HepG2 (cell line): ENCODE data around the gene RERE. TPM values are rescaled to one million over a fixed set of nuclear protein-coding genes. Genes with fewer than 3 reads are reported as not detected.

Experiments used
- ATAC-seq: fragments of 200-7000 bp; cut with Tn5 transposase; 3 replicates; pipeline ENCODE4 v1.9.1; 2020; ENCODE audit warnings: mild to moderate bottlenecking, moderate library complexity
- BruUV-seq: library from RNA; stranded (reverse); fragments of 400-500 nt; replicated peaks from 2 replicates; lab custom pipeline; 2021; lab: Mats Ljungman, UMichigan
- CTCF ChIA-PET: fragments of 300-600 bp; formaldehyde crosslinking; extraction: SDS; loops from one replicate; lab custom pipeline; 2021; ENCODE audit warnings: low total read pairs, inconsistent platforms, low intra/inter-chr PET ratio; lab: Yijun Ruan, JAX
- POLR2A ChIA-PET: fragments of 350-600 bp; sonication (Branson Sonifier 250); formaldehyde crosslinking; loops from one replicate; lab custom pipeline; 2020; ENCODE audit warnings: antibody characterized with exemption, inconsistent platforms; lab: Yijun Ruan, JAX
- DNase-seq: peaks from one replicate; pipeline ENCODE4 v3.0.0-alpha.2; 2015; ENCODE audit warnings: low spot score
- FAIRE-seq: peaks from 3 replicates; lab custom pipeline; 2011; peaks lifted over from hg19 to GRCh38; lab: Jason Lieb, UNC
- H2AFZ ChIP-seq: one replicate; pipeline ENCODE4 v1.6.1; 2011; ENCODE audit warnings: low read length, inconsistent platforms
- H3K27ac ChIP-seq: fragments of 300-600 bp; 3 replicates; pipeline ENCODE4 v1.8.0; 2011; ENCODE audit warnings: mixed run types, mild to moderate bottlenecking, mixed read lengths, low read length, inconsistent platforms; ENCODE audit not compliant: insufficient read depth; ENCODE audit errors: extremely low read length
- H3K27me3 ChIP-seq, 2 experiments: fragments of 200-600 bp in 1 of 2; 2 replicates in 1 of 2; 3 replicates in 1 of 2; pipeline versions ENCODE4 v1.6.0 to v1.8.0; 2011; ENCODE audit warnings: low read length in 2 of 2, mild to moderate bottlenecking in 2 of 2, moderate library complexity in 2 of 2, inconsistent platforms in 1 of 2; ENCODE audit not compliant: insufficient read depth in 2 of 2, control insufficient read depth in 1 of 2
- H3K36me3 ChIP-seq, 2 experiments: fragments of 200-600 bp in 1 of 2; replicated peaks in 1 of 2; 2 replicates in 1 of 2; 3 replicates in 1 of 2; pipeline versions ENCODE4 v1.5.1 to v1.8.0; 2011; ENCODE audit warnings: low read length in 2 of 2, inconsistent platforms in 1 of 2; ENCODE audit not compliant: insufficient read depth in 2 of 2, control insufficient read depth in 1 of 2
- H3K4me1 ChIP-seq: 2 replicates; pipeline ENCODE4 v1.5.1; 2012; ENCODE audit warnings: low read length, inconsistent platforms; ENCODE audit not compliant: insufficient read depth
- H3K4me2 ChIP-seq: 2 replicates; pipeline ENCODE4 v1.6.0; 2011; ENCODE audit warnings: low read depth, low read length, inconsistent platforms
- H3K4me3 ChIP-seq, 3 experiments: fragments of 200-600 bp in 1 of 3; sonication (generic), shearing (Covaris generic) in 1 of 3; replicated peaks in 1 of 3; 2 replicates each; pipeline ENCODE4 v1.5.1; 2011 to 2016; ENCODE audit warnings: low read length in 3 of 3, inconsistent platforms in 2 of 3, low read depth in 2 of 3, mild to moderate bottlenecking in 2 of 3, control low read depth in 1 of 3, mixed read lengths in 1 of 3; ENCODE audit not compliant: insufficient read depth in 1 of 3
- H3K79me2 ChIP-seq: one replicate; pipeline ENCODE4 v1.6.1; 2011; ENCODE audit warnings: low read length, inconsistent platforms; ENCODE audit not compliant: insufficient read depth
- H3K9ac ChIP-seq: 2 replicates; pipeline ENCODE4 v1.6.0; 2011; ENCODE audit warnings: mild to moderate bottlenecking, low read depth, low read length, inconsistent platforms; ENCODE audit not compliant: insufficient read depth
- H3K9me3 ChIP-seq: 2 replicates; pipeline ENCODE4 v1.5.1; 2012; ENCODE audit warnings: mild to moderate bottlenecking, low read length
- H4K20me1 ChIP-seq: 2 replicates; pipeline ENCODE4 v1.6.0; 2011; ENCODE audit warnings: inconsistent platforms, mild to moderate bottlenecking, low read length, moderate library complexity; ENCODE audit not compliant: insufficient read depth
- PAF1 ChIP-seq: IDR thresholded peaks from 2 replicates; pipeline ENCODE4 v1.6.1; 2016; ENCODE audit warnings: missing genetic modification reagents, missing compliant biosample characterization
- POLR2A ChIP-seq, 2 experiments: IDR thresholded peaks; 2 replicates each; pipeline ENCODE4 v1.6.1; 2011; ENCODE audit warnings: low read depth in 2 of 2, low read length in 2 of 2, mild to moderate bottlenecking in 1 of 2, moderate library complexity in 1 of 2; ENCODE audit not compliant: insufficient read depth in 1 of 2
- POLR2AphosphoS5 ChIP-seq: IDR thresholded peaks from 2 replicates; pipeline ENCODE4 v1.6.1; 2012; ENCODE audit warnings: low read depth, low read length
- POLR2G ChIP-seq: fragments of 200-400 bp; formaldehyde crosslinking; IDR thresholded peaks from 2 replicates; pipeline ENCODE4 v1.6.1; 2018; ENCODE audit warnings: mild to moderate bottlenecking, low read depth, low read length, moderate library complexity
- RBFOX2 ChIP-seq: fragments of 200-400 bp; formaldehyde crosslinking; IDR thresholded peaks from 2 replicates; pipeline ENCODE4 v1.6.1; 2017; ENCODE audit warnings: low read depth, mild to moderate bottlenecking, low read length
- SIX1 ChIP-seq: sonication (generic); formaldehyde crosslinking; IDR thresholded peaks from 2 replicates; pipeline ENCODE4 v1.4.0; 2020; ENCODE audit warnings: missing genetic modification reagents, borderline replicate concordance
- SOX6 ChIP-seq, 2 experiments: fragments of 450-650 bp in 1 of 2; sonication (generic) in 1 of 2; formaldehyde crosslinking in 1 of 2; IDR thresholded peaks; 2 replicates each; pipeline versions ENCODE4 v1.4.0 to v1.6.1; 2017 to 2020; ENCODE audit warnings: antibody characterized with exemption in 1 of 2, mild to moderate bottlenecking in 1 of 2, missing genetic modification reagents in 1 of 2
- ZNF441 ChIP-seq: sonication (generic); formaldehyde crosslinking; IDR thresholded peaks from 2 replicates; pipeline ENCODE4 v1.7.0; 2021; ENCODE audit warnings: missing genetic modification reagents, borderline replicate concordance
- ZNF451 ChIP-seq: sonication (generic); formaldehyde crosslinking; IDR thresholded peaks from 2 replicates; pipeline ENCODE4 v1.5.0; 2020; ENCODE audit warnings: mild to moderate bottlenecking, missing genetic modification reagents
- ZSCAN21 ChIP-seq: sonication (generic); formaldehyde crosslinking; IDR thresholded peaks from 2 replicates; pipeline ENCODE4 v1.8.0; 2022; ENCODE audit warnings: mild to moderate bottlenecking, missing genetic modification reagents, moderate library complexity, borderline replicate concordance
- WGBS: methylation state at CpG from one replicate; pipeline ENCODE4 v1.1.6; 2017; ENCODE audit warnings: low lambda C conversion rate; 5-methylcytosine and 5-hydroxymethylcytosine counted together
- in situ Hi-C: cut with HindIII; loops from 2 replicates; pipeline ENCODE4 v1.10.0; 2017; ENCODE audit warnings: low pct_unique_long_range_greater_than_20kb; ENCODE audit not compliant: extremely low pct_ligation_motif_present
- intact Hi-C: fragments of 100-400 bp; cut with micrococcal nuclease; formaldehyde crosslinking; loops from one replicate; pipeline ENCODE4 v1.10.0; 2022; ENCODE audit not compliant: unreplicated experiment
- polyA plus RNA-seq, 8 experiments: library from polyadenylated mRNA; depleted of rRNA in 3 of 8; stranded (reverse) in 7 of 8; unstranded in 1 of 8; fragments of >200 nt; fragmentation: Illumina TruSeq in 4 of 8; extraction: Trizol in 4 of 8; gene quantifications; 2 replicates each; pipeline versions ENCODE4 v1.2.1 to v1.2.3, GENCODE V29; 2011 to 2016; ENCODE audit warnings: low read depth in 4 of 8, missing spikeins in 1 of 8, mixed read lengths in 1 of 8; ENCODE audit not compliant: insufficient read depth in 1 of 8
- total RNA-seq, 5 experiments: library from RNA; depleted of rRNA; stranded (reverse); fragments of >200 nt; fragmentation: Illumina TruSeq; extraction: Trizol; gene quantifications; 2 replicates each; pipeline ENCODE4 v1.2.3, GENCODE V29; 2016; ENCODE audit warnings: low read depth in 1 of 5
- TF ChIP-seq, protein P1 (sequence below): sonication (generic); formaldehyde crosslinking; IDR thresholded peaks from 2 replicates; pipeline ENCODE4 v1.5.1; 2020; ENCODE audit warnings: missing genetic modification reagents, mild to moderate bottlenecking, borderline replicate concordance

Gene RERE
- total and polyA plus RNA-seq, 2 of the 13 experiments (the other 11 are each of a cell fraction or from before 2014, with no cell fraction given): 18.3 to 21.9 TPM

DNA sequence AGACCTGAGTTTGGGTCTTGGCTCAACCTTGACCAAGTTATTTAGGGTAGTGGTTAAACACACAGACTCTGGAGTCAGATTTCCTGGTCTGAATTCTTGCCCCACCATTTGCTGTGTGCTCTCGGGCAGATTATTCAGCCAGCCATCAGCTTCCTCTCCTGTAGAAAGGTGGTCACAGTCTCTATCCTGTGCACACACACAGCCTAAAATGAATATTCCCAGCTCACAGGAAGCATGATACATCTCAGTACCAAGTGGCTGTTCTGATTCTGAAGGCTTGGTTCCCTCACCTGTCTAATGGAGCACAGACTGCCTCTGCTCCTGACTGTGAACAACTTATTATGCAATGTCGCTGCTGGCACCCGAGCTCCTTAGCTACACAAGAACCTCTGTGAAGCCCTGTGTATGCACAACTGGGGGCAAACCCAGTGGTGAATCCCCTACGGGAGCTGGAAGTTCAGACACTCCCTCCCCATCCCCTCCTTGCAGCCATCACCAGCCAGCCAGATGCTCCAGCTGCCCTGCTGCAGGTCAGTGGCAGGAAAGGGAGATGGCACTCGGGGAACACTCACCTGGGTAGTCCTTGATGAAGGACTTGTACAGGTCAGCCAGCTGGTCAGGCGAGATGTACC lies 47.4 kb upstream of the RERE start:
- POLR2A ChIA-PET: interaction anchor here (0.6 to 13.6 kb wide), 6 partner anchors 9 to 125 kb away, joined by 3 to 116 read pairs (median 4); partner anchors contain the start of gene ENO1
- BruUV-seq: no TSS peak
- H3K27me3 ChIP-seq: no peaks in the 10 kb centered on the region
- TF ChIP-seq POLR2AphosphoS5: peak; percentile 41; the same call in 1 of the 2 replicates
- TF ChIP-seq ZNF451 (CRISPR knock-in tag): 0 out of 2 replicates have a peak, but pooled peaks have one; percentile 18
- no peak for TF ChIP-seq SOX6 (IDR thresholded peaks at IDR 0.05)
- TF ChIP-seq SOX6 (CRISPR knock-in tag; IDR thresholded peaks at IDR 0.05): peak; percentile 15; the same call in 1 of the 2 replicates
- TF ChIP-seq PAF1: 0 out of 2 replicates have a peak, but pooled peaks have one; percentile 8
- TF ChIP-seq, protein P1, sequence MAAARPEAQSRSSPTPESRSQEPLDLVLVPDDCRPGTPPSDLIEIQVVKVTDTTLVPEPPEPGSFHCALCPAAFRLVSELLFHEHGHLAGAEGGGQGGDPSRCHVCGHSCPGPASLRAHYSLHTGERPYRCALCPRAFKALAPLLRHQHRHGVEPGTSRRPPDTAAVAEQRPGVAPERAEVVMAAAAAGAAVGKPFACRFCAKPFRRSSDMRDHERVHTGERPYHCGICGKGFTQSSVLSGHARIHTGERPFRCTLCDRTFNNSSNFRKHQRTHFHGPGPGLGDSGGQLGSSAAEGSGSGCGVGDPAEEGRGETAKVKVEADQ (CRISPR knock-in tag): no peak
- 0 out of 2 replicates have a peak, but pooled peaks have one; percentile 14 for TF ChIP-seq RBFOX2
- TF ChIP-seq ZNF441: 0 out of 2 replicates have a peak, but pooled peaks have one; percentile 18
- TF ChIP-seq SIX1 (CRISPR knock-in tag): no peak
- peak; percentile 37 for TF ChIP-seq POLR2G
- TF ChIP-seq POLR2A (IDR thresholded peaks at IDR 0.05; ENCODE audit: insufficient read depth in 1 of 2, low read depth in 2 of 2, low read length in 2 of 2): peak in 1 of 2 experiments; percentile 58; a peak in 2 of 4 replicates
- TF ChIP-seq ZSCAN21 (CRISPR knock-in tag): 0 out of 2 replicates have a peak, but pooled peaks have one; percentile 42
- H3K9ac ChIP-seq: no peak overlapping the region
- peaks cover 58 to 88% of the 10 kb centered on the region in 2 experiments for H3K36me3 ChIP-seq
- no peaks in the 10 kb centered on the region for H3K9me3 ChIP-seq
- DNase-seq (no peak), FAIRE-seq (no peak), ATAC-seq (no peak)
- peaks cover 94% of the 10 kb centered on the region for H4K20me1 ChIP-seq
- no peak overlapping the region for H2AFZ ChIP-seq
- H3K4me1 ChIP-seq: peaks cover 95% of the 10 kb centered on the region
- WGBS: 100% methylated on average over 1 of the region's 6 CpGs
- CTCF ChIA-PET: no interaction called here
- peak overlapping the region; percentile 33 for H3K27ac ChIP-seq
- in situ Hi-C loops: no loop called here
- intact Hi-C loops: no loop called here
- H3K4me2 ChIP-seq: no peak overlapping the region
- H3K79me2 ChIP-seq: peaks cover 29% of the 10 kb centered on the region
- H3K4me3 ChIP-seq: no peak overlapping the region
